Measurements from ENCODE around the gene ABCC3. TPM values are rescaled to one million over a fixed set of nuclear protein-coding genes. Genes with fewer than 3 reads are reported as not detected.
"Not testable (repeated sequence)": the region's sequence is repeated elsewhere in the genome, so short reads cannot be mapped to it uniquely, and the experiment has no call there.

Gene ABCC3
- total RNA-seq, 2 experiments from 2014 or later = not detected

GRCh38 chr17:50719144-50719923, 84.7 kb downstream of the ABCC3 start, which contains the start of gene LUC7L3:
Gene LUC7L3 (plus strand): TSS chr17:50719603. CDS start chr17:50719733, 130 bp downstream.
- ChIA-PET CTCF (interaction anchor here (0.6 to 1.0 kb wide), 2 partner anchors 11 to 20 kb away, joined by 3 to 4 read pairs; no protein-coding TSS in a partner anchor), POLR2A (interaction anchor here (0.5 to 1.8 kb wide), 7 partner anchors 9 to 320 kb away, joined by 3 to 7 read pairs (median 5); partner anchors contain the start of genes ANKRD40 and TOB1)

DNA sequence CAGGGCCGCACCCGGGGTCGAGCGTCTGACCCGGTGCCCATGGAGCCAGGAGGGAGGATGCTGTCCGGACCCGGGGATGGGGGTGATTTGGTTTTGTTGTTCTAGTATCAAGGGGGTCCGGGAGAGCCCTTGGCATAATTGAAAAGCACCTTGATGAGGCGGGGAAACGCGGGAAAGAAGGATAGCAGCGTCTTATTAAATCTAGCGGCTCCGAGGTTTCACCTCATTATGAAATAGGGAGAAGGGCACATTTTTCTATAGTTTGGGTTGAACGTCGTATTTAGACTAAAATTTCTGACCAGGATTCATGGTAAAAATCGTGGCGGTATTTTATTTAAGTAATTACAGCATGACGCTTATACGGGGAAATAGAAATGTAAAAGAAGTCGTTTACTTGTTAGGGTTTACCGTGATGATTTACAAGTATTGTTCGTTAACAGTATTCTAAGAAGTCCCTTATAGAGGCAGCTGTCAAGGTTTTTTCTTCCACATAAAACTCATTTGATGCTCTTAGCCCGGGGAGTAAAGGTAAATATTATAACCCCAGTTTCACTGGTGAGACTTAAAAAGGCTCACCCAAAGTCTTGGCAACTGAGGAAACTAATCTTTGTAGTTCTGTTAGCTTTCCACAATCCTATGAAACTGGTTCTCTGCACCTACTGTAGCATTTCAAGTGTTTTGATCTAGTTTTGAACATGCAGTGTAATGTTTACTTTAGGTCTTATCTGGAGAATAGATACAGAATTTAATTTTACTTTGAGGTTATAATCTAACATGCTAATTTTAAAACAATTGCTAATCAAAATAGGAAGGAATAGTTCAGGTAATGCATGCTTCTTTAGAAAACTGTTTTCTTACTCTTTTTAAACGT, 85.5 kb downstream of the ABCC3 start:
- ChIA-PET POLR2A (interaction anchor here (1.0 to 1.8 kb wide), 3 partner anchors 12 to 147 kb away, joined by 3 to 7 read pairs (median 7); partner anchors contain the start of genes ANKRD40 and TOB1), CTCF (interaction anchor here (0.6 to 1.0 kb wide), 2 partner anchors 11 to 21 kb away, joined by 3 to 4 read pairs; no protein-coding TSS in a partner anchor)

DNA sequence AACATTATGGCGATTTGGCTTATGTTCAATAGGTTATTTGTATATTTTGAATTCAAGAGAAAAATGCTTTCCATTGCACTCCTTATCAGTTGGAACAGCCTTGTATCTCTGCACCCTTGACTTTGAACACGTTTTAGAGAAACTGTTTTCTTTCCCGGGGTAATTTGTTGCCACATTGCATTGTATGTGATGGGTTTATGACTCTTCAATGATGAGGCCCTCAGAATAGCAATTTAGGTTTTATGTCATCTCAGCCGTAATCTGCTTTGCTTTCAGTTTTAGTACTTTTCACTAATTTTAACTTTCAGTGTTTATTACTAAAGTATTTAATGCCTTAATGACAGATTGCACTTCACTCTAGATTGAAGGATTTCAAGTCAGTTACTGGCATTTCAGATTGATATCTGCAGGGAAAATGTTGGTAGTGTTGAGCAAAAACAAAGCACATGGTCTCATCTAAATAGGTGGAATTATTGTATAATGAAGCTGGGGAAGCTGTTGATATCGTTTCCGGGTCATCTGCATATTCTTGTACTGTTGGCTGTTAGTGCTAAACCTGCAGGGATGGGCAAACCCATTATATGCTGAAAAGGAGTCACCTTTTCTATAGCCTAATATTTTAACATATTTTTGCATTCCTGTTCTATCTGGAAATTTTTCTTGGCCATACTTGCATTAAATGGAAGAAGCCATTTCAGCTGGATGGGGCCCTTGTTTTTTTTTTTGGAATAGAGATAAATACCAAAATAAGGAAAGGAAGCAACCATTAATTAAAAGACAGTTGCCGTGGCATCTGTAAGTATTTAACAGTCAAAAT, 86.7 kb downstream of the ABCC3 start:
- POLR2A ChIA-PET = interaction anchor here (0.7 to 1.1 kb wide), 2 partner anchors 13 to 23 kb away, joined by 3 read pairs; no protein-coding TSS in a partner anchor

DNA sequence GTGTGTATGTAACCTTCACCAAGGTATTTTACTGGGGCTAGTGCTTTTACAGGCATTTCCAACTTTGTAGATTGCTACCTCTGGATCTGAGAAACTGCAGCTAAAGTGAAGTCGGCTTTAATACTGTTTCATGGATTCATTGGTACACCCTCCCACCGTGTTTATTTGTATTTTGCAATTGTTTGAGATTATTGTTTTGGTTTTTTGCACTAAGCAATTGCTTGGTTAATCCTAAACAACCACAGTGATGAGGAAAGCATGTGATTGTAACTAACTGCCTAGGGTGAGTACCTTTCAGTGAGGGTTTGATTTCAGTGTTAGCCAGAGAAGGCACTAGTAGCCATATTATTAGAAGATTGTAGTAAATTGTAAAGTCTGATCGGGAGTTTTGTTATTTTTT, 88.1 kb downstream of the ABCC3 start:
- CTCF ChIA-PET = no interaction called here
- POLR2A ChIA-PET = no interaction called here

More for the DNA sequence above, 86.7 kb downstream of the ABCC3 start:
- CTCF ChIA-PET = no interaction called here

- POLR2A ChIA-PET = not testable (repeated sequence)
- CTCF ChIA-PET = interaction anchor here (1.3 kb wide), 1 partner anchor 328 kb away, joined by 3 read pairs; the partner anchor contains the start of gene LRRC59
These were observed 89.9 kb downstream of the ABCC3 start for GRCh38 chr17:50724622-50725021.

DNA sequence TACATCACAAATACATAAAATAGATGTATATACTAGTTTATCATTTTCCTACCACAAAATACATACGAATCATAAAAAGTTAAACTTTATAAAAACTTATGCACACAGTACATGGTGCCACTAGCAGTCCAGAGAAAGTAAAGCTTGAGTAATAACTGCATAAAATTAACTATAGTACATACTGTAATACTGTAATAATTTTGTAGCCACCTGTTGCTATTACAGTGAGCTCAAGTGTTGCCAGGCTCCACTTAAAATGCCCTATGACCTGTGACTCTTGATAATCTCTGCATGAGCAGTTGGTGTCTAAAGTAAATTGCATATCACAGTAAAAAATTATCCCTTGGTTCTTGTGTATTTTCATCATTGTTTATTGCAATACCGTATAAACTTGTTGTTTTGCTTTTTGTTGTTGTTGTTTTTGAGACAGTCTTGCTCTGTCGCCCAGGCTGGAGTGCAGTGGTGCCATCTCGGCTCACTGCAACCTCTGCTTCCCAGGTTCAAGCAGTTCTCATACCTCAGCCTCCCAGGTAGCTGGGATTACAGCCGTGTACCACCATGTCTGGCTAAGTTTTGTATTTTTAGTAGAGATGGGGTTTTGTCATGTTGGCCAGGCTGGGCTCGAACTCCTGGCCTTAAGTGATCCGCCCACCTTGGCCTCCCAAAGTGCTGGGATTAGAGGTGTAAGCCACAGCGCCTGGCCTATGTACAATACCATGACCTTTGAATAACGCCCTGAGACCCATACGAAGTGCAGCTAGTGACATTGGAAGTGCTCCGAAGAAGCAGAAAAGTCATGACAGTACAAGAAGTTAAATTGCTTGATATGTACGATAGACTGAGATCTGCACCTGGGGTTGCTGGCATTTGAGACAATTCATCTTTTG, 91.3 kb downstream of the ABCC3 start:
- POLR2A ChIA-PET = interaction anchor here (0.5 kb wide), 1 partner anchor 9 kb away, joined by 4 read pairs; no protein-coding TSS in a partner anchor
- CTCF ChIA-PET = no interaction called here

DNA sequence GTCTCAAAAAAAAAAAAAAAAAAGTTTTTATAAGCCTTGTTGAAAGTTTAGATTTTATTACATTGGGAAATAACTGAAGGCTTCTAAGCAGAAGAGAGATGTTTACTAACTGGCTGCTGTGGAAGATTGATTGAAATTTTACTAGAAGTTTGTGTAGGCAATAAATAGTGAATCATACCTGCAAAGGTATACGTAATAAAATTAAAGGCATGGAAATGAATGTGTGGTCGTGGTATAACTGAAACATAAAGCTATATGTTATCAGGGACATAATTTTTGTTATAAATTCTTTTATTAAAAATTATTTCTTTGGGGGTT, 93.4 kb downstream of the ABCC3 start:
- ChIA-PET POLR2A (interaction anchor here (1.3 to 1.6 kb wide), 2 partner anchors 9 to 20 kb away, joined by 3 to 5 read pairs; partner anchors contain the start of gene LUC7L3), CTCF (interaction anchor here (0.5 to 0.7 kb wide), 3 partner anchors 14 to 123 kb away, joined by 3 read pairs; no protein-coding TSS in a partner anchor)

- ChIA-PET CTCF (interaction anchor here (0.5 kb wide), 1 partner anchor 122 kb away, joined by 3 read pairs; no protein-coding TSS in a partner anchor), POLR2A (interaction anchor here (1.3 kb wide), 1 partner anchor 10 kb away, joined by 5 read pairs; the partner anchor contains the start of gene LUC7L3)
These were observed 94.4 kb downstream of the ABCC3 start for GRCh38 chr17:50728881-50729765.

- POLR2A ChIA-PET = no interaction called here
- CTCF ChIA-PET = interaction anchor here (0.7 to 0.9 kb wide), 2 partner anchors 10 to 51 kb away, joined by 3 read pairs; no protein-coding TSS in a partner anchor
These were observed 97.1 kb downstream of the ABCC3 start for GRCh38 chr17:50731575-50732460.

GRCh38 chr17:50735287-50735686, 100.6 kb downstream of the ABCC3 start:
- CTCF ChIA-PET = no interaction called here
- POLR2A ChIA-PET = no interaction called here

- CTCF ChIA-PET = no interaction called here
- POLR2A ChIA-PET = no interaction called here
These were observed 102.5 kb downstream of the ABCC3 start for GRCh38 chr17:50737118-50737698.

GRCh38 chr17:50739098-50739497, 104.4 kb downstream of the ABCC3 start:
- POLR2A ChIA-PET = interaction anchor here (1.1 kb wide), 1 partner anchor 20 kb away, joined by 3 read pairs; the partner anchor contains the start of gene LUC7L3

More at GRCh38 chr17:50739098-50739497, 104.4 kb downstream of the ABCC3 start:
- CTCF ChIA-PET = interaction anchor here (0.9 kb wide), 1 partner anchor 44 kb away, joined by 3 read pairs; no protein-coding TSS in a partner anchor

Measured in activated CD8-positive, alpha-beta memory T cell treated with anti-CD3 and anti-CD28 coated beads for 36 hours (primary cell).